ENCODE results near the gene LIMK2.

- TF ChIP-seq CTCF (optimal IDR thresholded peaks at IDR 0.05 in 1 of 3, IDR thresholded peaks at IDR 0.05 in 1 of 3, conservative IDR thresholded peaks at IDR 0.05 in 1 of 3; ENCODE audit: extremely low read depth in 1 of 3, insufficient read depth in 2 of 3, low read length in 3 of 3) (peak; percentile 65 to 78 (median 66)), EZH2 (IDR thresholded peaks at IDR 0.05; ENCODE audit: low read length) (no peak)
These were observed 18.9 kb downstream of the LIMK2 start for GRCh38 chr22:31230871-31231621.
